Superior temporal gyrus (tissue), 1 donor: Measurements from ENCODE around the gene CYFIP1.
A peak's percentile ranks its signal among the peaks of the same experiment; 100 is the strongest.

ENCODE experiments used
- DNase-seq: peaks from one replicate; pipeline ENCODE4 v3.0.0-alpha.2; 2016; ENCODE audit errors: extremely low spot score

Gene CYFIP1

DNA sequence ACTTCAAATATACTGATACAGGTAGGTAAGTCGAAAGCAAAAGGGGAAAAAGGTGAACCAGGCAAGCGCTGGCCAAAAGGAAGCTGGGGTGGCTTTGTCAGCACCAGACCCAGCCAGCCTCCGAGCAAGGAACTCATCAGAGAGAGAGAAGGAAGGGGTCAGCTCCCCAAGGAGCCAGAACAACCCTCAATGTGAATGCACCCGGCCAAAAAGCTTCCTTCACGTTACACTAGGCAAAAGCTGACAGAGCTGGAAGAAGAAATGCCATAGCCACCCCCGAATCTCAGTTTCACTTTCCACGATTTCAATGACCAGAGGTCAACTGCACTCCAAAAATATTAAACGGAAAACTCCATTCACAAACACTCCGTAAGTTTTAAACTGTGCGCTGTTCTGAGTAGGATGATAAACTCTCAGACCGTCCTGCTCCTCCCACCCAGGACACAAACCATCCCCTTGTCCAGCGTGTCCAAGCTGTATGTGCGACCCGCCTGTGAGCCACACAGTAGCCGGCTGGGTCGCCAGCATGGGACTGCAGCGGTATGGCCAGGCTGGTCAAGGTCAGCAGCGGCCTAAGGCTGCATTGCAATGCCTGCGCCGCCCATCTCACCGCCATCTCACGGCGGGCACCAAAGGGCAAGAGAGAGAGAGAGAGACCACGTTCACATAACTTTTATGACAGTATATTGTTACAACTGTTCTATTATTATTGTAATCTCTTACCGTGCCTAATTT lies 29.7 kb downstream of the CYFIP1 start:
- DNase-seq: no peak

- no peak for DNase-seq
Observed at GRCh38 chr15:22949074-22949547, 31.1 kb downstream of the CYFIP1 start.

DNA sequence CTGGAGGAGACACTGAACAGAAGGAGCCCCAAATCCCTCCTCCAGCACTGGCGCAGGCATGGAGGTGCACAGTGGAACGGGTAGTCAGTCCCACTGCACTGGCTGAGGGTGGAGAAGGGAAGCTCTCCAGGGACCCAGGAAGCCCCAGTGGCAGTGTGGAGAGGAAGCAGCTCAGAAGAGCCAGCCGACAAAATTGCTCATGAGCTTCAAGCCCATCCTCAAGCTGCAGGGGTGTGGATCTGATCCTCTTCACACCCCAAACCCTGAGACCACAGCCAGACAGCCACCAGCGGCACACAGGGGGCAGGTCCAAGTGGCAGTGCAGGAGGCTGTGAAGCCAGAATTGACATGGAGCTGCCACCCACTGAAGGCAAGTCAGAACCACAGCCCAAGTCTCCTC lies 32.1 kb downstream of the CYFIP1 start:
- no peak for DNase-seq

- DNase-seq: no peak
Observed at GRCh38 chr15:22947101-22948000, 32.8 kb downstream of the CYFIP1 start.

DNA sequence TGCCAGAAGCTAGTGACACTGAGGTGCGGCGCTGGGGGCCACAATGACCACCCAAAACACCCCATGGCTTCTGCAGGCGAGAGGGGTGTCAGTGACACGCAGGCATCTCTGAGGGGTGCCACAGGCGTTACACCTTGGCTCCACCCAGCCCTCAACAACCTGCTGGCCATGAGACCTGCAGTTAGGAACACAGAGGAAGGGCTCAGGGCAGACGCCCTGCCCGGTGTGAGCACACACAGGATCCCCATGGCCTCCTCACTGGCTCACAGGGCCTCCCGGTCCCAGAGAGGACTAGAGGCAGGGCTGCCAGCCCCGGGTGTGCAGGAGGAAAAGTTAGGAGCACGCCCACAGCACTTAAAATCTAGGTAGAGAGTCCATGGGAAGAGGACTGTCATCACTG lies 35.1 kb downstream of the CYFIP1 start:
- no peak for DNase-seq

GRCh38 chr15:22944651-22945050 lies 35.5 kb downstream of the CYFIP1 start:
- DNase-seq: no peak

DNA sequence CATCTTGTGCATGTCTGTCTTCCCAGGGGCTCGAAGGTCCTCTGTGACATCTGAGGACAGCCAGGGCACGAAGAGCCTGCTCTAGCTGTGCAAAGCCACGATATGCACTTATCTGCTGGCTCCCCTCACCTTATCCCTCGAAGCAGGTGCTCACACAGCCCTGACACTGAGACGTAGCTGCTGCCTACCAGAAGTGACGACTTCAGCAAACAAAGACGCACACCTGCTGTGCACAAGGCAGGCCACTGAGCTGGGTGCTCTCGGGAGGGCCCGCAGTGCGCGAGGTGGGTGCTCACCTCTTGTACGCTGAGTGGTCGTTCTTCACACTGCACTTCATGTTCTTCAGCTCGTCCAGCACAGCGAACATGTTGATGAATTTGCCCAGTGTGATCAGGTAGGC lies 37.3 kb downstream of the CYFIP1 start:
- DNase-seq: no peak

- DNase-seq: no peak
Observed at GRCh38 chr15:22942306-22942855, 37.8 kb downstream of the CYFIP1 start.

DNA sequence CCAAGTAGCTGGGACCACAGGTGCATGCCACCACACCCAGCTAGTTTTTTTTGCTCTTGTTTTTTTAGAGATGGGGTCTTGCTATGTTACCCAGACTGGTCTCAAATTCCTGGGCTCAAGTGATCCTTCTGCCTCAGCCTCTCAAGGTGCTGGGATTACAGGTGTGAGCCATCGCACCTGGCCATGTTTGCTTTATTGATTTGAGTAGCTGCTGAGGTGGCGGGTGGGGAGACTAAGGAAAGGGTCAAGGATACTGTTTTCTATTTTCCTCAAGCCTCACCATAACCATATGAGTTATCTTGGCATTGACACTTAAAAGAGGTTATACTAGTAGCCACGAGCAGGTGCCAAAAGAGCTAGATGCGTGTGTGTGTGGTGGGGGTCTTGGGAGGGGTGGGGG lies 39.0 kb downstream of the CYFIP1 start:
- no peak for DNase-seq

DNA sequence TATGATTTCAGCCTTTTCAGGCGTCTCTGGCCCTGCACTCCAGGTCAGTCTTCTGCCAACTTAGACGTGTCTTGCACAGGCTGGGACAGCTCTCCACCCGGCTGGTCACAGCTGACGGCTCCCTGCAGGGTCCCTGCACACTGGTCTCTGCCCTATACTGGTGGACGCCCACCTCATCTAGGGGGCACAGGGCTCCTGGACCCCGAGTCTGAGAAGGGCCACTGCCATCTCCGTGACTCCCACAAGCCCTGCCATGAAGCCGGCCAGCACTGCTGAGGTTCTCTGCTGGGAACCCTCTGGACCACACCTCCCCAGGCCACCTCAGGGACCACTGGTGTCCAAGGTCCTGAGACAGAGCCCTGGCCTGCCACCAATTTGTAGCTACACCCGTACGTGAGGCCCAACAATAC lies 40.5 kb downstream of the CYFIP1 start:
- no peak for DNase-seq

DNA sequence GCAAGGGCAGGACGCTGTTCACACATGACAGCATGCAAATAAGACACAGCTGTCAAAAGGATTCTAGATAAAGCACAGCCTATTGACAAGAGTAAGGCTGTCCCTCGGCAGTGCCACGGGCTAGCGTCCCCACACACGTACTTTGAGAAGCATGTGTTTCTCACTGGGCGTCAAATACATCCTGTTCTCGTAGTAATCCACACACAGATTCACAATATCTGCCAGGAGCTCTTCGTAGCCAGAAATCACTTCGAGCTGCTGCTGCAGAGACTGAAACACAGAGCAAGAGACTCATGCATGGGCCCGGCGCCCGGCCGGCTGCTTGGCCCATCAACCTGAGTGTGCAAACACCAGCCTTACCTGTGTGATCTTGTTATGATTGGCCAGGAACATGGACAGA lies 41.1 kb downstream of the CYFIP1 start:
- peak; percentile 64 for DNase-seq

DNA sequence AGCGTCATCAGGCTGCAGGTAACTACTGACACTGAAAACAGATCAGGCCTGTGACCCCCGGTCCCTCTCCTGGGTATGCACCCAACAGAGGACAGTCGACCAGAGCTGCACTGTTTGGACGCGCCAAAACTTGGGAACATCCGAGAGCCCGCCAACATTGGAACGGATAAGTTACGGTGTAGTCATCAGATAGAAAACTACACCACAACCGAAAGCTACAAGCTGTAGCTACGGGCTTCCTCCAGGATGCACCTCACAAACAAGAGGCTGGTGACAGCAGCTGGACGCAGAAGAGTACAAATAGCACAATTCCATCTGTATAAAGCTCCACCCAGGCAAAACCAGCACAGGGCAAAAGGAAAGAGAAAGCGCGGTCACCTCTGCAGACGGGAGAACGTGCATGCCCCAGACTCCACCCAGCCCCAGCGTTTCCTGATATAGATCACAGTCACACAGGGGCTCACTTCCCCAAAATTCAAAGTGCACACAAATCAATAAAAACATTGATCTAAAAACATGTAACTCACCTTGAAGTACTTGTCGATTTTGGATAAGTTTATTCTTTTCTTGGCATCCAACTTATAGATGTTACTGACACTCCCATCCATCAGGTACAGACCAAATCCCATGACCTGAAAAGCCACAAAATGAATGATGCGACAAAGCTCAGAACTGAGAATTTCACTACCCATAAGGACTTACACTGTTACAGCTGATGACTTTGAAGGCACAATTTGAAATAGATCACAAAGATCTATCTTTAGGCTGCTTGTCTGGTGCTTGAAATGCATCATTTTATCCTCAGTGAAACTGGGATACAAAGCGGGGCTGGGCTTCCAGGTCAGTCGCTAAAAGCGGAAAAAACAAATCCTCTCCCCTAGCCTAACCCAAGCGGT lies 43.3 kb downstream of the CYFIP1 start:
- no peak for DNase-seq

GRCh38 chr15:22933641-22934061 lies 46.5 kb downstream of the CYFIP1 start:
- DNase-seq: peak; percentile 33

DNA sequence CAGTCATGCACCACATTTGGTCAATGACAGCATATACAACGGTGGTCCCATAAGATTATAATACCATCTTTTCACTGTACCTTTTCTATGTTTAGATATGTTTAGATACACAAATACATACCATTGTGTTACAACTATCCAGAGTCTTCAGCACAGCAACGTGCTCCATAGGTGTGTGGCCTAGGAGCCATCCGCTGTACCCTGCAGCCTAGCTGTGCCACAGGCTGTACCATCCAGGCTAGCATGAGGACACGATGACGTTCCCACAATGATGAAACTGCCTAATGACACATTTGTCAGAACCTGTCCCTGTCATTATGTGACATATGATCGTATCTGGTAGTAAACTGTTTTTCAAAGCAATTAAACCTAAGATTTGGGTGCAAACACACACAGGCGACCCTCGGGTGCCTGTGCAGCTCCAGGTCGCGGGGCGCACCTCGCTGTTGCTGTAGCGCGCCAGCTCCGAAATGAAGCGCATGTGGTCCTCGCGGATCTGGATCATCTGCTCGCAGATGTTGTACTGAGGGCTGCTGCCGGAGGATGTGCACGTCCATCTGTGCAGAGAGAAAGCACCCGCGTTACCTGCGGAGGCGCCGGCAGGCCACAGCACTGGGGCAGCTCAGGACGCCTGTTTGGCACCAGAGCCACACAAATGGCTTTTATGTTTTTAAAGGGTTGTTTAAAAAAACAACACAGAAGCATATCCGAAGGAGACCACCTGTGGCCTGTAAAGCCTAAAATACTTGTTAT lies 48.2 kb downstream of the CYFIP1 start:
- no peak for DNase-seq

DNA sequence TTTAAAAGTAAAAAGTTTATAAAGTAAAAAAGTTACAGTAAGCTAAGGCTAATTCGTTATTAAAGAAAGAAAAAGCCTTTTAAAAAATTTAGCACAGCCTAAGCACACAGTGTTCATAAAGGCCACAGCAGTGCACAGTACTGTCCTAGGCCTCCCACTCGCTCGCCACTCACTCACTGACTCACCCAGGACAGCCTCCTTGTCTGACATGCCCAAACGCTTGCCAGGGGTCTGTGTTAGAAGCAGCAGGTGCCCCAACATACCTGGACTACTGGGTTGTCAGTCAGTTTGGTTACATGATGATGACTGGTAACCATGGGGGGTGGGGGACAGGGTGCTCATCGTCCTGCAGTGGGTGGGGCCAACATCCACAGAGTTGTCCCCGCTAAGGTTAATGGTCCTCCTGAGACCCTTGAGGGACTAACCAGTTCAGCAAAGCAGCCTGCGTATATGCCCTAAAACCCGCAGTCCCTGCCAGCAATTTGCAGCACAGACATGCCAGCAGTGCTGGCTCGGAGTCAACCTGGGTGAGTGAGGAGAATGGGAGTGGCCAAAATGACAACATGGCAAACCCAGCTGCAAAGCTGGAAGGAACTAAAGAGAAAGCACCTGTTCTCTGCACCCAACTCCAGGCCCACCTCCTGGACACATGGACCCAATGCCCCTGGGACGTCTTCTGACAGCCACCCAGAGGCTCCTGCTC lies 49.2 kb downstream of the CYFIP1 start:
- DNase-seq: no peak

DNA sequence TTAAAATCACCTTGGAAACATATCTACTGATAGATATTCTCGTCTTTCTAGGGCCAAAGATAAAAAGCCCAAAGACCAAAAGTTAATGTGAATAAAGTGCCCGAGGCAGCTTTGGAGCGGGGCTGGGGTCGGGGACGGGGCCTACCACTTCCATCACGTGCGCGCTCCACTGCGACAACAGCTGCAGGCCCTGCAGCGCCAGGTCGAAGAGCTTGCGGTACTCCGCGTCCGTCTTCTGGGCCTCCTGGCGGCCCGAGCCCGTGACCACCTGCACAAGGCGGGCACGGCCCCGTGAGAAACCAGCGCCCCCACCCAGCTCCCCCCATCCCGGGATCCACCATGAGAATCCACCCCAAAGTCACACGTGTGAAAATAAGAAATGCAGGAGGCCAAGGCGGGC lies 52.4 kb downstream of the CYFIP1 start:
- DNase-seq: no peak

- no peak for DNase-seq
Observed at GRCh38 chr15:22925875-22926274, 54.3 kb downstream of the CYFIP1 start.

GRCh38 chr15:22922003-22922402 lies 58.2 kb downstream of the CYFIP1 start:
- no peak for DNase-seq

GRCh38 chr15:22919171-22919570 lies 61.0 kb downstream of the CYFIP1 start:
- DNase-seq: no peak

DNA sequence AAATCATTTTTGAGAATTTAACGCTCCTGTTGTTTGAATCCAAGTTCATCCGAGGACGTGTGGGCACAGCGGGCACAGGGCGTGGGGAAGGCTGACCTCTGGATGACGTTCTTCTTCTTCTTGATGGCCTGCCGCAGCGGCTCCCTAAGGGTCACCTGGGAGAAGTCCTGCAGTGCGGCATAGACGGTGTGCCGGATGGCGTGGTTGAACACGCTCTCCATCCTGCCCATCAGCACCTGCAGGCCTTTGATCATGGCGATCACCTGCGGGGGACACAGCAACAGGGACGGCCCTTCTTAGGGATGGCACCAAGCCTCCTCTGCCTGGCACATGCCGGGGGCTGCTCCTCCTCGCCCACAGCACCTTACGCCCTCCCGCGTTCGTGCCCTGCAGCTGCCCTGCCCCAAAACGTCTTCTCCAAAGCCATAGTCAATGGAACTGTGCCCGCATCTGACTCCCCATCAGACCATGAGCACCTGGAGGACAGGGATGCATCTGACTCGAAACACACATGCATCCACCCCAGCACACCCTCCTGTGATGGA lies 61.5 kb downstream of the CYFIP1 start:
- no peak for DNase-seq
